ENCODE results near the gene CKAP2L. TPM values are rescaled to one million over a fixed set of nuclear protein-coding genes. Genes with fewer than 3 reads are reported as not detected.
A peak's percentile ranks its signal among the peaks of the same experiment; 100 is the strongest.
"Not testable (repeated sequence)": the region's sequence is repeated elsewhere in the genome, so short reads cannot be mapped to it uniquely, and the experiment has no call there.

The CKAP2L gene
- total RNA-seq, 1 experiment from 2014 or later = 18.0 TPM

DNA sequence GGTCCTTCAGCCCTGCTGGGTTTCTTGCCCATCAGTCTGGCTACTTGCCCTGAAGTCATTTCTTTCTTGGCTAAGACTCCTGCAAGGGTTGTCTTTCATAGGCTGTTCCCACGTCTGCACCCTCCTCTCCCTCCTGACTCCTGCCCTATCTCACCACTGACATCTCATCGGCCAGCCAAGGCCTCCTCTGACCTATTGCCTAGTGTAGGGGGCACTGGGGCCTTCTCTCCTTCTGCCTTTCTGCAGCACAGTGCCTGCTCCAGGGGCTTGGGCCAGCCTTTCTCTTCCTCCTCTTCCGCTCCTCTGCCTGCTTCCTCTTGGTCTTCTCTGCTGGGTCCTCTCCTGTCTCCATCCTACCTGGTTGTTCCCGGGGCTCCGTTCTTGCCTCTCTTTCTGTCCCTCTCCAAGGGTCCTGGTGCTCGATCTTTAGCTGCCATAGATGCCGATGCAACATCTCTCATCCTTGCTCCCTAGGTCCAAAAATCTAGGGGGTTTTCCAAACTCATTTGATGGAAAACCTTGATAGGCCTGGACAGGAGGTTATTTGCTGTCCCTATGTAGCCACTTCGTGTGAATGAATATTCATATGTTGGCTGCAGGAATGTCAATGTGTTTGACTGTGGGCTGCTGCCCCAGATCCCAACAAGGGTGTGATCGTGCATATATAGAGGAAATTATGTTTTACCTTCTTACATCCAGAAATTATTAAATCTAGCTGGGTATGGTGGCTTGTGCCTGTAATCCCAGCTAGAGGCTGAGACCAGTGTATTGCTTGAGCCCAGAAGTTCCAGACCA lies 53.3 kb downstream of the CKAP2L start:
- DNase-seq (ENCODE audit: low spot score) = no peak

DNA sequence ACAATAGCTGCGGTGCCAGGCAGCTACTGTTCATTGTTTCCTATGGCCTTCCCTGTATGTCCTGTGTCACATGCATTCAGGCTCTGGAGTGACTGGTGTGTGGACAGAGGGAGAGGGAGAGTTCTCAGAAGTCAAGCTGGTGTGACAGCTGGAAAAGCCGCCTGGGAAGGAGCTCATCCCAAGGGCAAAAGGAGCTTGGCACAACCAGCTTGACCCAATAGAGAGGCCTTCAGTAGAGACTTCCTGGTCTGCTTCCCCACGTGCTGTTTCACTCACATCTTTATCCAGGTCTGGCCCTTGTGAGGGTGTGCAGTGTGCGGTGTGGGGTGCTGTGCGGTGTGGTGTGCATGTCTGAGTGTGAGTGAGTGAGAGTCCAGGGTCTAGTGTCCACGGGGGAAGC lies 54.7 kb downstream of the CKAP2L start:
- no peak for DNase-seq (ENCODE audit: low spot score)

DNA sequence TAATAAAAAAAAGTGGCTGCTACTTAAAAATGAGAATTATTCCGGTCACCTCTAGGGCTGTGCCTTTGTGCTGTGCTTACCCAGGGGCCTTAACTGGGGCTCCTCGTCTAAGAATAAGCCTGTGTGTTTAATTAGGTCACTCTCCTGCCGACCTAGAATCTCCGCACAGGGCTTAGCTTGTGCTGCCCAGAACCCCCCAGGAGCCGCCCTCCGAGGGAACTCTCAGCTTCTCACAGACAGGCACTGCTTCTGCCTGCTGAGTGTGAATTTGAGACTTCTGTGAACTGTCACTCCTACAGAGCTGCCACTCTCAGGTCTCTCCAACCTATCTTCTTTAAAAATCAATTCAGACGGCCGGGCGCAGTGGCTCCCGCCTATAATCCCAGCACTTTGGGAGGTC lies 55.4 kb downstream of the CKAP2L start:
- no peak for DNase-seq (ENCODE audit: low spot score)

DNA sequence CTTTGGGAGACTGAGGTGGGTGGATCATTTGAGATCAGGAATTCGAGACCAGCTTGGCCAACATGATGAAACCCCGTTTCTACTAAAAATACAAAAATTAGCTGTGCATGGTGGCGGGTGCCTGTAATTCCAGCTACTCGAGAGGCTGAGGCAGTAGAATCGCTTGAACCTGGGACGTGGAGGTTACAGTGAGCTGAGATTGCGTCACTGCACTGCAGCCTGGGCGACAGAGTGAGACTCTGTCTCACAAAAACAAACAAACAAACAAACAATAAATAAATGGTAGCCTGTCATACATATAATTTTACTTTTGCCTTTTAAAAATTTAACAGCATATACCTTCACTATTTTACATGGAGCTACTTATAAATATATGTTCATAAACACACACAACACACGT lies 57.5 kb downstream of the CKAP2L start:
- DNase-seq (ENCODE audit: low spot score) = not testable (repeated sequence)

DNA sequence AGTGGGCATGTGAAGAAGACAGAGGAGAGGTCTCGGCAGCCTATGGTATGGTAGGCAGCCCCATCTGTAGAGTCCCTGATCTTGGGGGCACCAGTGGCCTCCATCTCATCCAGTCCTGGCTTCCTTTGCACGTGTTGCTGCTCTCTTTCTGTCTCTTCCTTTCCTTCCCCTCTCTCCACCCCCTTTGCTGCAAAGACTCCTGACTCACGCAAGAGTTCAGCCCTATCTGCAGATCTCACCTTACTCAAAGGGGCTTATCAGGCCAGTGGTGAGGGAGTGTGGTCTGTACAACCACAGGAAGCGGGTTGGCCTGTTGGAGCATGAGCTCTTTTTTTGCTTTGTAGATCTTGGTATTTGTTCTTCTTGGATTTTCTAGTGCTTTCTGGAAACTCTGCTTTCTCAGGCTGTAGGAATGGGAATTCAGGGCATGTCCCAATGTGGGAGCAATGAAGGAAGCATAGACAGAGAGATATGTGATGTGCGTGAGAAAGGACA lies 58.2 kb downstream of the CKAP2L start:
- DNase-seq (ENCODE audit: low spot score) = peak; percentile 82

DNA sequence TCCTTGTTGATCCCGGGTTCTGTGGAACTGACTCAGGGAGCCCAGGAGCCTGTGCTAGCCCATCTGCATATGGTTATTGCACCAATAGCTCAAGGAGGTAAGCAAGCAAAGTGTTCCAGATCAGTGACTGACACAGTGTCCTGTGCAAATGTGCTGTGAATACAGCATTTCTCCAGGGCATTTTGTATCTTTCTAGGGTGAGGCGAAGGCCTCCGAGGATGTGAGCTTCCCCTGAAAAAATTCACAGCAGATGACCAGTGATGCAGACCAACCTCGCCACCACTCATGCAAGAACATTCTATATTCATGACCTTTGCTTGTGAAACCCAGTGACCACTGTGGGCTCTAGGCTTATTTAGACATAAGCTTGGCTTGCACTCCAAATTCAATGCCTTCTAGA lies 58.8 kb downstream of the CKAP2L start:
- DNase-seq (ENCODE audit: low spot score) = no peak

DNA sequence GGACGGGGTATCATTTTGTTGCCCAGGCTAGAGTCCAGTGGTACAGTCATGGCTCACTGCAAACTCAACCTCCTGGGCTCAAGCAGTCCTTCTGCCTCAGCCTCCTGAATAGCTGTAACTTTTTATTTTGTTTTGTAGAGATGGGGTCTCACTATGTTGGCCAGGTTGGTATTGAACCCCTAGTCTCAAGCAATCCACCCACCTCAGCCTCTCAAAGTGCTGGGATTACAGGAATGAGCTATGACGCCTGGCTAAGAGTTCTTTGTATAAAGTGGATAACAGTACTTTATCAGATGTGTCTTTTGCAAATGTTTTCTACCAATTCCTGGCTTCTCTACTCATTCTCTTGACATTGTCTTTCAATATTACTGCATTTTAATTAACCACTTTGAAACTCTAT lies 60.7 kb downstream of the CKAP2L start:
- DNase-seq (ENCODE audit: low spot score) = no peak

DNA sequence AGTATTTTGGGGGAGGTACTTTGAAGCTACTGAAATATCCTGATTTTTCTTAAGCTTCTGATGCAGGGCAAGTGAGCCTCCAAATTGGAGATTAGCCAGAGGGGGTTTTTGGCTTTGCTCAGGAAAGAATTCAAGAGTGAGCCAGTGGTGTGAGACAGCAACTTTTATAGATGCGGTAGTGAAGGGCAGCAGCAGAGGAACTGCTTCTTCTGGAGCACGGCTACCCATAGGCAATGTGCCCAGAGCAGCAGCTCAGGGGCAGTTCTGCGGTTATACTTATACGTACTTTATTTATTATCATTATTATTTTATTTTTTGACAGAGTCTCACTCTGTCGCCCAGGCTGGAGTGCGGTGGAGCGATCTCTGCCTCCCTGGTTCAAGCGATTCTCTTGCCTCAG lies 63.4 kb downstream of the CKAP2L start:
- DNase-seq (ENCODE audit: low spot score) = no peak

DNA sequence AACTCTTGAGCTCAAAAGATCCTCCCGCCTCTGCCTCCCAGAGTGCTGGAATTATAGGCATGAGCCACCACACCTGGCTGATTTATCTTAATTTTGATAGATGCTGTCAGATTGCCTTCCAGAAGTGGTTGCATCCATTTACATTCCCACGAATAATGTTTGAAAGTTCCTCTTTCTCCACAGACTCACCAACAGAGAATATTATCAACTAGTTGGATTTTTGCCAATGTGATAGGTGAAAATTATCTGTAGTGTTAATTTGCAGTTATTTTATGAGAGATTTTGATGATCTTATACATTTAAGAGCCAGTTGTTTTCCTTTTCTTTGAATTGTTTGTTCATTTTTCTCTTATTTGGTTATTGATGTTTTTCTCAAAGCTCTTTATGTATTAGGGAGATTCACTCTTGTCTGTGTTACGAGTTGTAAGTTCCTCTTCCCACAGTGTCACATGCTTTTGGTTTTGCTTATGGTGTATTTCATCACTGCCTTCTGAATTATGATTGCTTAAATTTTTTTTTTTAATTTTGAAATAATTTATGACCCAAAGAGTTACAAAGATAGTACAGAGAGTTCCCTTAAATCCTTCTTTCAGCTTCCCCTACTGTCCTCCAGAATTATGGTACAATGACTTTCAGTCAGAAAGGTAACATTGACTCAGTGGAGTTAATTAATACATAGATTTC lies 64.3 kb downstream of the CKAP2L start:
- DNase-seq (ENCODE audit: low spot score) = no peak

DNA sequence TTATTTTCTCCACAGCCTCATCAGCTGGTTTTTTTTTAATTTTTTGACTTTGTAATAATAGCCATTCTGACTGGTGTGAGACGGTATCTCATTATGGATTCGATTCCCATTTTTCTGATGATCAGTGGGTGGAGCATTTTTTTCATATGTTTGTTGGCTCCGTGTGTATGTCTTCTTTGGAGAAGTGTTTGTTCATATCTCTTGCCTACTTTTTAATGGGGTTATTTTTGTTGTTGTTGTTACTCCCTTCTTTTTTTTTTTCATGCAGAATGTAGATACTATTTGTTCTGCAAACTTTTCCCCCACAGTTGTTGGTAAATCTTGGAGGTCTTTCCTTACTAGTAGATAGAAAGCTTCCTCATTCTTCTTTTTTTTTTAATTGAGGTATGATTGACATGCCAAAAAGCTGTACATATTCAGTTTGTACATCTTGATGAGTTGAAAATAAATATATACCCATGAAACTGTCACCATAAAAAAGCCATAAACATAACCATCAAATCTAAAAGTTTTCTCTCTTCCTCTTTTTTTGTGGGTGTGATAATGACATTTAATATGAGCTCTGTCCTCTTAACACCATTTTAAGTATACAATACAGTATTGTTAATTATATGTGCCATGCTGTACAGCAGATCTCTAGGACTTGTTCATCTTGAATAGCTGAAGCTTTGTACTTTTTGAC lies 65.4 kb downstream of the CKAP2L start:
- no peak for DNase-seq (ENCODE audit: low spot score)

DNA sequence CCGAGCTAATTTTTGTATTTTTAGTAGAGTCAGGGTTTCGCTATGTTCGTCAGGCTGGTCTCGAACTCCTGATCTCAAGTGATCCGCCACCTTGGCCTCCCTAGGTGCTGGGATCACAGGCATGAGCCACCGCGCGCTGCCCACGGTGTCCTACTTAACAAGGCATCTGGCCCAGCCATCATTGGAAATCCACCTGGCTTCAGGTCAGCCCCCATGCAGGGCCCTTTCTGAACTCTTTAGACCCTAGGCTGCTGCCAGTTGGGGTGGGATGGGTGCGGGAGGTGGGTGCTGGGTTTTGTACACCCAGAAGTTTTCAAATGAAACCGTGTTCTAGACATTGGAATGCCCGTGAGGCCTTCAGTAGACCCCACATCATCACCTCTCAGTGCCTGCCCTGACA lies 70.2 kb downstream of the CKAP2L start:
- DNase-seq (ENCODE audit: low spot score) = no peak

DNA sequence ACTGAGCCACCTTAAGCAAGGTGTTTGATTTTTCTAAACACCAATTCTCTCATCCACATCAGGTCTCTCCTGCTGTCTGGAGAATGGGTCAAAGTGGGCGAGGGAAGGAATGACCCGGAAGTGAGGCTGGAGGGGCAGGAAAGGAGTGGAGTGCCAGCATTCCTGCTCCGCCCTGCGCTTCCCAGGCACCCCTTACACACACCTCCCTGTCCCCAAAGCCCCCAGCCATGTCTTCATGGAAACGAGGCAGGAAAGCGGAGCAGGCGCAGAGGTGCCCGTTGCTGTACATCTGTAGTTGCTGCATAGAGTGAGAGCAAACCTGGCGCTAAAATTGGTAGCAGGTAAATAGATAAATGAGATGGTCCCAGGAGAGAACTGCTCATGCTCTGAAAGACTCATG lies 70.8 kb downstream of the CKAP2L start:
- no peak for DNase-seq (ENCODE audit: low spot score)

DNA sequence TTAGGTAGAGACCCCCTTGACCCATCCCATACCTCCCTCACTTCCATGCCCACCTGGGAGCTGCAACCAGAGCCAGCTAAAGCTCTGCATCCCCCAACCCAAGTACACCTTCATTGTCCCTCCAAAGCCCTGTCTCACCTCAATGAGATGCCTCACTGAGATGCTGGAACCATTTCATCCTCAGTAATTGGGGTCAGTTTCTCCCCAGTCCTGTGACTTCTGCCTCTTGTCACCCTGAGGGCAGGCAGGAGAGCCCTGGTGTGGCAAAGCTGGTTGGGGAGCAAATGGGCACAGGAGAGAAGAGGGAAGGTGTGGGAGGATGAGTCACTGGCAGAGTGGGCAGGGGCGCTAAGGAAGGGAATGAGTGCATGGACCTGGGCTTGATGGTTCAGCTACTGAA lies 71.5 kb downstream of the CKAP2L start:
- peak; percentile 47 for DNase-seq (ENCODE audit: low spot score)

DNA sequence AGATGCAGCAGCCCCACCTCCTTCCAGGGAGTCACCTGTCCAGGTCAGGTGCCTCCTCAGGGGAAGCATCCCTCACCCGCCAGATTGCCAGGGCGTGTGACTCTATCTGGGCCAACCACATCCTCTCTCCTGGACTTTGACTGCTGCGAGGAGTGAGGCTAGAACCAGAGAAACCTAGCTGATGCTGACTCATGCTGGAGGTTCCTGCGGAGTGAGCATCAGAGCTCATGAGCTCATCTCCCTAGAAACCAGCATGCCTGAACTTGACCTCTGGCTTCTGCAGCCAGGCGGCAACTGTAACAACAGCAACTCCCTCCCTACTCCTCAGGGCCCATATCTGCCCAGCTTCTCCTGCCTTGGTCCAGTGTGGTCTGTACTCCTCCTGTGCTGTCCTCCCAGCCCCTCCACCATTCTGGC lies 71.9 kb downstream of the CKAP2L start:
- DNase-seq (ENCODE audit: low spot score) = peak; percentile 98

DNA sequence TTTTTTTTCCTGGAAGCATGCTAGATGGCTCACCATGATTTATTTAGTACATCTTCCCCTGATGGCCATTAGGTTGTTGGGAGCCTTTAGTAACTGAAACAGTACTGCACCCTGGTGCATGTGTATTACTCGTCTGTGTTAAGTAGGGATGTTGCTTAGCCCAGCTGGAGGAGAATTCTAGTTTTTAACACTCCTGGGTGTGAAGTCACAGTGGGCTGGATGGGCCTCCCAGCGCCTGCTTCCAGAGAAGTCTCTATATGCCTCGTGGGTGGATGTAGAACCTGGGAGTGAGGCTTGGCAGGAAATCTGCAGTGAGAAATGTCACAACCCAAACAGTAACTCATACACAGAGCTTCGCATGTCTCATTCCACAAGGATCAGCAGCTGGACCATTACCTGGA lies 72.5 kb downstream of the CKAP2L start:
- peak; percentile 39 for DNase-seq (ENCODE audit: low spot score)

DNA sequence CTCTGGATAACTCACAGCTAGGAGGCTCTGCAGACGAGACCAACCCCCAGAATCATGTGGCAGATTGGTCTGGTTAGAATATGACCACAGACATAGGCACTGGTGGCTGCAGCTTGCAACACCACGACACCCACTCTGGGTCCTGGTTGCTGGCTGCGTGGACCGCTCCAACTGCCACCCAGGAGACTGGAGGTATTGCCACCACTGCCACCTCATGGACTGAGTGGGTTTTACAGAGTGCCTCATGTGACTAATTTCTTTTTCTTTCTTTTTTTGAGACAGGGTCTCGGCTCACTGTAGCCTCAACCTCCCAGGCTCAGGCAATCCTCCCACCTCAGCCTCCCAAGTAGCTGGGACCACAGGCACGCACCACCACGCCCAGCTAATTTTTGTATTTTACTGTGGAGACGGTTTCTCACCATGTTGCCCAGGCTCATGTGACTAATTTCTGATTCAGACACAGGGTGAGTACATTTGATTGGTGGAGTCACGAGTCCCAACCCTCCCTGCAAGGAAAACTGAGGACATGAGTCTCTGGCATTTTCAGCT lies 73.5 kb downstream of the CKAP2L start:
- DNase-seq (ENCODE audit: low spot score) = peak; percentile 45

DNA sequence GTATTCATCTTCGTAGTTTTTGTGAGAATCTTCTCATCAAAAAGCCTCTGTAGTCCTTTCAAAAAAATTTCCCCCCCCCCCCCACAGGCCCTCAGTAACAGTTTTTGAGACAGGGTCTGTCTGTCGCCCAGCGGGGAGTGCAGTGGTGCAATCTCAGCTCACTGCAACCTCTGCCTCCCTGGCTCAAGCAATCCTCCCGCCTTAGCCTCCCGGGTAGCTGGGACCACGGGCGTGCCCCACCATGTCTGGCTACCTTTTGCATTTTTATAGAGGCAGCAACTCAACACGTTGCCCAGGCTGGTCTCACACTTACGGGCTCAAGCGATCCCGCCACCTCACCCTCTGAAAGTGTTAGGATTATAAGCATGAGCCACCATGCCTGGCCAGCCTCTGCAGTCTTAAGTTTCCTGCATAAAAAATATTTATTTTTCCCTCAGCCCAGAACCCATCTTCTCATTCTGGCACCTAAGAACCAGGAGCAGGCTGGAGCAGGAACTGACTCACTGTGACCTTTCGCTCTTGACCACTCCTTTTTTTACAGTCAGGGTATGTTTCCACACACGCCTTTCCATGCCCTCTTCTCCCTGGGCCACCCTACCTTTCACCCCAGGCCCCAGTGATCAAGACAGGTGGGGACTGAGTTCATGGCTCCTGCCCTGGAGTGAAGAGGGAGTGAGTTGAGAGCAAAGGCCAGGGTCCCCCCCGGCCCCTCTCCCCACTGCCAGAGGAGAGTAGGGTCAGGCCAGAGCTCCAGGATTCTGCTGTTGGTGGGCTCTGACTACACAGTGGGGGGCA lies 76.1 kb downstream of the CKAP2L start:
- DNase-seq (ENCODE audit: low spot score) = peak; percentile 31

DNA sequence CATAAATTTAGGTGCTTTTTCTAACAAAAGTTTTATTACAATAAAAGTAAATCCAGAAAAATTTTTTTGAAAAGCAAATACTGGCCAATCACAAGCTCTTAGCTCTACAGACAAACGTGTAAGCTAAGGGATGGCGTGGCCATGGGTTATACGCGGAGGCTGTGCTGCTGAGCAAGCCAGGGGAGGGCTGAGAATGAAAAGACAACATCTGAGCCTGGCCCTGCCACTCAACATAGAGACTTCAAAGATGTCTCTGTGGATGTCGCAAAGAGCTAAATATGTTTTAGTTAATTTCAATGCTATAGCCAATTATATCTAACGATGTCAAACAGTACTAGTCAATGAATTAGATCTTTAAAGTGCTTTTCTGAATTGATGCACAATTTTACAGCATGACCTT lies 76.9 kb downstream of the CKAP2L start:
- no peak for DNase-seq (ENCODE audit: low spot score)
